Lower leg skin (tissue), 4 donors: ENCODE results near the gene MYO18B. TPM values are rescaled to one million over a fixed set of nuclear protein-coding genes. Genes with fewer than 3 reads are reported as not detected.

ENCODE experiments used
- DNase-seq, 2 donors: peaks; one replicate each; pipeline ENCODE4 v3.0.0-alpha.2; 2019; ENCODE audit warnings: low spot score in 2 of 2
- H3K4me3 ChIP-seq: fragments of 200-600 bp; sonication (generic); 2 replicates; pipeline ENCODE4 v1.5.1; 2017; ENCODE audit warnings: mild to moderate bottlenecking, low read depth; ENCODE audit not compliant: poor library complexity, severe bottlenecking
- POLR2A ChIP-seq, 2 donors: fragments of 450-650 bp; IDR thresholded peaks; one replicate each; pipeline ENCODE4 v1.6.1; 2016 to 2017; ENCODE audit warnings: antibody characterized with exemption in 2 of 2, mild to moderate bottlenecking in 1 of 2, moderate library complexity in 1 of 2
- WGBS, 2 donors: methylation state at CpG; one replicate each; pipeline ENCODE4 v1.1.5; 2018; 5-methylcytosine and 5-hydroxymethylcytosine counted together
- intact Hi-C: fragments of 100-400 bp; cut with DNase I; formaldehyde crosslinking; loops from one replicate; pipeline ENCODE4 v1.15.0; 2023; ENCODE audit warnings: low total_unique reads
- total RNA-seq, 4 donors: library from RNA; depleted of rRNA; stranded (reverse); fragments of >200 nt; gene quantifications; one replicate each; pipeline ENCODE4 v1.1.0, GENCODE V29; 2016
- TF ChIP-seq, protein P1 (sequence below), 3 donors: fragments of 450-650 bp; IDR thresholded peaks; one replicate each; pipeline ENCODE4 v1.5.1; 2016; ENCODE audit warnings: antibody characterized with exemption in 3 of 3, mild to moderate bottlenecking in 3 of 3, moderate library complexity in 2 of 3

Gene MYO18B
- total RNA-seq, 4 donors from 2014 or later: 1.5 to 3.4 TPM; not detected in 2

- DNase-seq: no peak
- WGBS, 2 donors: 76 to 79% methylated on average over 7 of the region's 7 CpGs
- TF ChIP-seq, protein P1, sequence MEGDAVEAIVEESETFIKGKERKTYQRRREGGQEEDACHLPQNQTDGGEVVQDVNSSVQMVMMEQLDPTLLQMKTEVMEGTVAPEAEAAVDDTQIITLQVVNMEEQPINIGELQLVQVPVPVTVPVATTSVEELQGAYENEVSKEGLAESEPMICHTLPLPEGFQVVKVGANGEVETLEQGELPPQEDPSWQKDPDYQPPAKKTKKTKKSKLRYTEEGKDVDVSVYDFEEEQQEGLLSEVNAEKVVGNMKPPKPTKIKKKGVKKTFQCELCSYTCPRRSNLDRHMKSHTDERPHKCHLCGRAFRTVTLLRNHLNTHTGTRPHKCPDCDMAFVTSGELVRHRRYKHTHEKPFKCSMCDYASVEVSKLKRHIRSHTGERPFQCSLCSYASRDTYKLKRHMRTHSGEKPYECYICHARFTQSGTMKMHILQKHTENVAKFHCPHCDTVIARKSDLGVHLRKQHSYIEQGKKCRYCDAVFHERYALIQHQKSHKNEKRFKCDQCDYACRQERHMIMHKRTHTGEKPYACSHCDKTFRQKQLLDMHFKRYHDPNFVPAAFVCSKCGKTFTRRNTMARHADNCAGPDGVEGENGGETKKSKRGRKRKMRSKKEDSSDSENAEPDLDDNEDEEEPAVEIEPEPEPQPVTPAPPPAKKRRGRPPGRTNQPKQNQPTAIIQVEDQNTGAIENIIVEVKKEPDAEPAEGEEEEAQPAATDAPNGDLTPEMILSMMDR (IDR thresholded peaks at IDR 0.05): no peak
- no peak for TF ChIP-seq POLR2A (IDR thresholded peaks at IDR 0.05)
- H3K4me3 ChIP-seq: no peak overlapping the region
- intact Hi-C loops: no loop called here
These were observed 254.7 kb downstream of the MYO18B start for GRCh38 chr22:25996669-25997068.

DNA sequence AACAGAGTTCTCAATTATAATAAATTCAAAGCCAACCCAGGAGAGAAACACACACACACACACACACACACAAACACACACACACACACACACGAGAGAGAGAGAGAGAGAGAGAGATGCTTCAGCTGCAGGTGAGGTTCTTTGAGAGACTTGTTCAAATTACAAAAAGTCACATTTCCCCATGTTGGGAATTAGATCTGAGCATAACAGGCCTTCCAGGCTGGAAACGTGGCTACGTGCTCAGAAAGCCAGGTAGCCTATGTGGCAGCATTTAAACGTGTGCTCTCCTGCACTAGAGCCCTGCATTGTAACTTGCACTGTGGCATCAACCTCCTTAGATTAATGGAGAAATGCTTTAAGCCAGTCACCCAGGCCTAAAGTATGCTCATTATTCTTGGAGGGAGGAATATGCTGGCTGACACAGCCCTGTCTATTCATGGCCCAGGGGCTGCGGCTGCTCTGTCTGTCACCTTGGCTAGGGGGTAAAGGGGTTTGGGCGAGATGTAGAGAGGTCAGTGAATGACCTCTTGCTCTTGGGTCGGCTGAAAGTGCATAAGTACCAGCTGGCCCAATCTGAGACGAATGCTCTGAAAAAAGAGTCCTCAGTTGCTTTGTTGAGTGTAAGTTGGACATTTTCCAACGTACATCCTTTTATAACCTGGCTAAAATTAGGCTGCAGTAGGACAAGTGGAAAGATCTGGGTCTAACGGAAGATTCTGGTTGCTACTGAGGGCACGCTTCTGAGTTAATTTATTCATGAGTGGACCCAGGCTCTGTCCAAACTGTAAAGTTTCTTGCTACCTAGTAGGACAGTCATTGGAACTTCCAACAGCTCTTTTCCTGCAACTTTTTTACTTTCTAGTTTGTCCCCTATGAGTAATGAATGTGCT lies 256.1 kb downstream of the MYO18B start:
- intact Hi-C loops: no loop called here
- no peak for TF ChIP-seq POLR2A (IDR thresholded peaks at IDR 0.05)
- TF ChIP-seq, protein P1 (IDR thresholded peaks at IDR 0.05): no peak
- H3K4me3 ChIP-seq: no peak overlapping the region
- DNase-seq: no peak
- 65 to 68% methylated on average over 11 of the region's 11 CpGs for WGBS, 2 donors

DNA sequence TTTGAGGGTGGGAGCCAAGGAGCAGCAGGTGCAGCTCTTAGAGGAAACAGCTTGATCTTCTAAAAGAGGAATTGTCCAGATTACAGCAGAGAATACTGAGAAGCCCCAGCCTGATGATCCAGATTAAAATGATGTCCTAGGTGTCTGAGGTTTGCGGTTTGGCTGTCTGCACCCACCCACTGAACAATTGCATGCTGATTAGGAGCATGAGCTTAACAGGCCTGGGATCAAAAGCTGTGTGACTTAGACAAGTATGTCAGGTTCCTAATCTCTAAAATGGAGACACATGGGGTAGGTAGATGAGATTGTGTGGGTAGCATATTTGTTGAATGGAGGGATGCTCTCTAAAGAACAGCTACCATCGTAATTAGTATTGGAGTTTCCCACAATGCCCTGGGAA lies 260.5 kb downstream of the MYO18B start:
- TF ChIP-seq POLR2A (IDR thresholded peaks at IDR 0.05): no peak
- TF ChIP-seq, protein P1 (IDR thresholded peaks at IDR 0.05): no peak
- no peak for DNase-seq
- intact Hi-C loops: no loop called here
- 61 to 79% methylated on average over 2 of the region's 2 CpGs for WGBS, 2 donors
- no peak overlapping the region for H3K4me3 ChIP-seq

DNA sequence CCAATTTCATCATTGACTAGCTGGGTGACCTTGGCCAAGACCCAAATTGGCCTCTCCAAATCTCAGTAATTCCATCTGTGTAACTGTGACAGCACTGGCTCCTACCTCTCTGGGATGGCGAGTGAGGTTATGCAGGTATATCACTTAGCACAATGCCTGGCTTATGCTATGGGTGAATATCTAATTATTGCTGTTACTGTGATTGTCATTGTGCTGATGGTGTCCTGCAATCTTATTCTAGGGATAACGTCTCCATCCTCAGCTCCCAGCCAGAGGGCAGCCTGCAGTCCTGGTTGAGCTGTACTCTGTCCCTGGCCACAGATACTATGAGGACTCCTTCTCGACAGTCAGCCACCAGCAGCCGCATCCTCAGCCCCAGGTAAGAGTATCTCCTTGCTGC lies 262.5 kb downstream of the MYO18B start:
- no peak overlapping the region for H3K4me3 ChIP-seq
- 76 to 87% methylated on average over 4 of the region's 4 CpGs for WGBS, 2 donors
- DNase-seq: no peak
- TF ChIP-seq POLR2A (IDR thresholded peaks at IDR 0.05): no peak
- TF ChIP-seq, protein P1 (IDR thresholded peaks at IDR 0.05): no peak
- intact Hi-C loops: no loop called here

GRCh38 chr22:26008587-26008986 lies 266.6 kb downstream of the MYO18B start:
- intact Hi-C loops: no loop called here
- no peak for TF ChIP-seq POLR2A (IDR thresholded peaks at IDR 0.05)
- TF ChIP-seq, protein P1 (IDR thresholded peaks at IDR 0.05): no peak
- WGBS, 2 donors: 45 to 46% methylated on average over 7 of the region's 7 CpGs
- no peak for DNase-seq
- H3K4me3 ChIP-seq: no peak overlapping the region
